Measurements from ENCODE around the gene TM4SF18. TPM values are rescaled to one million over a fixed set of nuclear protein-coding genes. Genes with fewer than 3 reads are reported as not detected.

The TM4SF18 gene
- total and polyA plus RNA-seq, 2 experiments from 2014 or later, result 1.5 to 1.7 TPM

DNA sequence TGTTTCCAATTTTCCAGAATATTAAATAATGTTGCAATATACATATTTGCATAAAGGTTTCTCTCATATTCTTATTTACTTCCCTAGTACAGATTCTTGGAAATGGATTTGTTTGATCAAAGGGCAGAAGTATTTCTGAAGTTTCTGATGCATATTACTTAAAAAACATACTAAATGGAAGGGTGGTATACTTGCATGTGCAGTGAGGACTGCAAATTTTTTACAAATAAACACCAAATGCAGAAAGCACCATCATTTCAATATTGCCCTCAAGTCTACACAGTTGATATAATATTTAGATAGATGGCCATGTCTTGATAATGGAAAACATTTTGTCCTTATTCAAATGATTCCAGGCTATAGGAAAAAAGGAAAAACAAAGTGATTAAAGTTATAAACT, 12.3 kb downstream of the TM4SF18 start:
- Histone ChIP-seq H3K27ac (no peak overlapping the region), H3K4me3 (no peak overlapping the region), H3K36me3 (replicated peaks; ENCODE audit: insufficient read depth, low read depth) (no peaks in the 10 kb centered on the region), H3K4me1 (ENCODE audit: insufficient read depth) (peaks cover 11% of the 10 kb centered on the region), H4K20me1 (ENCODE audit: insufficient read depth, poor library complexity, severe bottlenecking) (no peaks in the 10 kb centered on the region), H3K27me3 (no peaks in the 10 kb centered on the region), H3K4me2 (no peak overlapping the region), H2AFZ (no peak overlapping the region), H3K79me2 (no peaks in the 10 kb centered on the region), H3K9me2 (replicated peaks; ENCODE audit: insufficient read depth) (no peaks in the 10 kb centered on the region), H3K9me3 (ENCODE audit: low read depth) (no peaks in the 10 kb centered on the region)
- TF ChIP-seq CTCF (IDR thresholded peaks at IDR 0.05; ENCODE audit: poor library complexity) (no peak), EZH2phosphoT487 (IDR thresholded peaks at IDR 0.05; ENCODE audit: low read depth, severe bottlenecking, unreplicated experiment) (no peak), EZH2 (IDR thresholded peaks at IDR 0.05; ENCODE audit: borderline replicate concordance) (no peak)
- no peak for DNase-seq (ENCODE audit: low spot score)

DNA sequence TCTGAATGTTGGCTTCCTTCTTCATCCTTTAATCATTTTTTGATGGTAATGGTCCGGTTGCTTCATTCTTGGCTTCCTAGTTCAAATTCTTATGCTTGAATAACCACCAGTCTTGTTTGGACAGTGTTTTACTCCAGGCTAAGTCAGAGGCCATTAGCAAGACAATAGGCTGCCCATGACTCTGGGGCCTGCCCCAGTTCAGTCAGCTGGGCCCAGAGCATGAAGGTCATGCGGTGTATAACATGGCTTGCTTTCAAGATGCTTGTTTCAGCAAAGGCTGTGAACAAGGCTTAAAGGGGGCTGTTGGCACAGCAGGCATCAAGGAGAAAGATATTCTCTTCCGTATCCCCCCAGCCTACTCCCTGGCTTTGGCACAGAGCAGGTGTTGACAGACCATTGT, 13.7 kb downstream of the TM4SF18 start:
- no peaks in the 10 kb centered on the region for H3K79me2 ChIP-seq
- no peaks in the 10 kb centered on the region for H3K27me3 ChIP-seq
- H3K4me2 ChIP-seq, result no peak overlapping the region
- no peaks in the 10 kb centered on the region for H3K9me3 ChIP-seq (ENCODE audit: low read depth)
- H3K9me2 ChIP-seq (replicated peaks; ENCODE audit: insufficient read depth), result no peaks in the 10 kb centered on the region
- H4K20me1 ChIP-seq (ENCODE audit: insufficient read depth, poor library complexity, severe bottlenecking), result no peaks in the 10 kb centered on the region
- H2AFZ ChIP-seq, result no peak overlapping the region
- H3K4me1 ChIP-seq (ENCODE audit: insufficient read depth), result peaks cover 14% of the 10 kb centered on the region
- no peak overlapping the region for H3K27ac ChIP-seq
- no peak for DNase-seq (ENCODE audit: low spot score)
- H3K4me3 ChIP-seq, result no peak overlapping the region
- TF ChIP-seq EZH2 (IDR thresholded peaks at IDR 0.05; ENCODE audit: borderline replicate concordance), result no peak
- no peak for TF ChIP-seq CTCF (IDR thresholded peaks at IDR 0.05; ENCODE audit: poor library complexity)
- no peak for TF ChIP-seq EZH2phosphoT487 (IDR thresholded peaks at IDR 0.05; ENCODE audit: low read depth, severe bottlenecking, unreplicated experiment)
- 91% methylated on average over 3 of the region's 3 CpGs for WGBS (ENCODE audit: low lambda C conversion rate, missing lambda C conversion rate)
- no peaks in the 10 kb centered on the region for H3K36me3 ChIP-seq (replicated peaks; ENCODE audit: insufficient read depth, low read depth)

DNA sequence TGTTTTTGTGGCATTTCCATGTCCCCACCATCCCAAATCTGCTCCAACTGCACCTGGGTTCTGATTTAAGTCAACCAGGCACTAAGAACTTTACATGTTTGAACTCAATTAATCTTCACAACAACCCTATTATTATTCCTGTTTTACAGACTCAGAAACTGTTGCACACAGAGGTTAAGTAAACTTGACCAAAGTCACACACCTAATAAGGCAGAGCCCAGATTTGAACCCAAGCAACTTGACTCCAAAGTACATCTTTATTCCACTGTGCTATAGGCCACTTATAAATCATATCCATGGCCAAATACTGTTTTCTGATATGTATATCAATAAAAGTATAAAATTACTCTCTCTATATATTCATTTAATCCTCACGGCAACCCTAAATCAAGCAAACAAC, 16.4 kb downstream of the TM4SF18 start:
- DNase-seq (ENCODE audit: low spot score), result no peak
- Histone ChIP-seq H3K9me3 (ENCODE audit: low read depth) (no peaks in the 10 kb centered on the region), H3K27ac (peak overlapping the region; percentile 78), H3K79me2 (no peaks in the 10 kb centered on the region), H4K20me1 (ENCODE audit: insufficient read depth, poor library complexity, severe bottlenecking) (no peaks in the 10 kb centered on the region), H3K4me2 (no peak overlapping the region), H3K9me2 (replicated peaks; ENCODE audit: insufficient read depth) (no peaks in the 10 kb centered on the region), H2AFZ (no peak overlapping the region), H3K4me1 (ENCODE audit: insufficient read depth) (peaks cover 14% of the 10 kb centered on the region), H3K4me3 (no peak overlapping the region), H3K36me3 (replicated peaks; ENCODE audit: insufficient read depth, low read depth) (no peaks in the 10 kb centered on the region), H3K27me3 (no peaks in the 10 kb centered on the region)
- WGBS (ENCODE audit: low lambda C conversion rate, missing lambda C conversion rate), result 95% methylated on average over 1 of the region's 1 CpG
- TF ChIP-seq EZH2 (IDR thresholded peaks at IDR 0.05; ENCODE audit: borderline replicate concordance), result no peak
- no peak for TF ChIP-seq CTCF (IDR thresholded peaks at IDR 0.05; ENCODE audit: poor library complexity)
- TF ChIP-seq EZH2phosphoT487 (IDR thresholded peaks at IDR 0.05; ENCODE audit: low read depth, severe bottlenecking, unreplicated experiment), result no peak

GRCh38 chr3:149316437-149316836, 17.0 kb downstream of the TM4SF18 start:
- Histone ChIP-seq H3K4me1 (ENCODE audit: insufficient read depth) (peaks cover 14% of the 10 kb centered on the region), H2AFZ (no peak overlapping the region), H3K9me3 (ENCODE audit: low read depth) (no peaks in the 10 kb centered on the region), H4K20me1 (ENCODE audit: insufficient read depth, poor library complexity, severe bottlenecking) (no peaks in the 10 kb centered on the region), H3K36me3 (replicated peaks; ENCODE audit: insufficient read depth, low read depth) (no peaks in the 10 kb centered on the region), H3K4me2 (no peak overlapping the region), H3K27me3 (no peaks in the 10 kb centered on the region), H3K9me2 (replicated peaks; ENCODE audit: insufficient read depth) (no peaks in the 10 kb centered on the region), H3K27ac (peak overlapping the region; percentile 78), H3K4me3 (no peak overlapping the region), H3K79me2 (no peaks in the 10 kb centered on the region)
- no peak for TF ChIP-seq EZH2 (IDR thresholded peaks at IDR 0.05; ENCODE audit: borderline replicate concordance)
- WGBS (ENCODE audit: low lambda C conversion rate, missing lambda C conversion rate), result 66% methylated on average over 2 of the region's 2 CpGs
- DNase-seq (ENCODE audit: low spot score), result no peak

All from hepatocyte (in vitro differentiated cells).